ENCODE data around the gene GRID1.

DNA sequence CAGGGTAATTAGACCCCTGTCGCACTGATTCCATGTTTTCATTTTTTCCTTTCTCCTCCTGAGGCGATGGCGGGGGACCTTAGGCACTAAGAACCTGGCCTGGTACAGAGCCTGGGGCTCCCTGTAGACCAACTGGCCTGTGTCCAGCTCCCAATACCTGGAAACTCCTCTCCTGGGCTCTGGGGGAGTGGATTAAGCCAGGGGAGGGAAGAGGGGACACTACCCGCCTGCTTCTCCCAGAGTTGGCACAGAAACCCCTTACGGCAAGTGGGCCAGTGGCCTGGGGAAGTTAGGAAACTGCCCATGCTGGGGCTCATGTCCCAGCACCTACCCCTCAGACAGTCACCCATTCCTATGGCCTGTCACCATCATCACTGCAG, 121.6 kb downstream of the GRID1 start:
- TF ChIP-seq, protein P1, sequence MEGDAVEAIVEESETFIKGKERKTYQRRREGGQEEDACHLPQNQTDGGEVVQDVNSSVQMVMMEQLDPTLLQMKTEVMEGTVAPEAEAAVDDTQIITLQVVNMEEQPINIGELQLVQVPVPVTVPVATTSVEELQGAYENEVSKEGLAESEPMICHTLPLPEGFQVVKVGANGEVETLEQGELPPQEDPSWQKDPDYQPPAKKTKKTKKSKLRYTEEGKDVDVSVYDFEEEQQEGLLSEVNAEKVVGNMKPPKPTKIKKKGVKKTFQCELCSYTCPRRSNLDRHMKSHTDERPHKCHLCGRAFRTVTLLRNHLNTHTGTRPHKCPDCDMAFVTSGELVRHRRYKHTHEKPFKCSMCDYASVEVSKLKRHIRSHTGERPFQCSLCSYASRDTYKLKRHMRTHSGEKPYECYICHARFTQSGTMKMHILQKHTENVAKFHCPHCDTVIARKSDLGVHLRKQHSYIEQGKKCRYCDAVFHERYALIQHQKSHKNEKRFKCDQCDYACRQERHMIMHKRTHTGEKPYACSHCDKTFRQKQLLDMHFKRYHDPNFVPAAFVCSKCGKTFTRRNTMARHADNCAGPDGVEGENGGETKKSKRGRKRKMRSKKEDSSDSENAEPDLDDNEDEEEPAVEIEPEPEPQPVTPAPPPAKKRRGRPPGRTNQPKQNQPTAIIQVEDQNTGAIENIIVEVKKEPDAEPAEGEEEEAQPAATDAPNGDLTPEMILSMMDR (IDR thresholded peaks at IDR 0.05), result no peak
- no peak for TF ChIP-seq POLR2A (IDR thresholded peaks at IDR 0.05)
- TF ChIP-seq POLR2AphosphoS5 (IDR thresholded peaks at IDR 0.05), result no peak

Data from breast epithelium (tissue), 3 donors.